ENCODE data around the gene GMEB2.
"Not testable (repeated sequence)": the region's sequence is repeated elsewhere in the genome, so short reads cannot be mapped to it uniquely, and the experiment has no call there.

GMEB2 gene

GRCh38 chr20:63661108-63661507, 34.2 kb upstream of the GMEB2 start:
- no peak overlapping the region for H3K4me3 ChIP-seq (ENCODE audit: low read depth, low read length)
- no peak for TF ChIP-seq CTCF (IDR thresholded peaks at IDR 0.05; ENCODE audit: borderline replicate concordance, insufficient read depth, low read depth, low read length)

DNA sequence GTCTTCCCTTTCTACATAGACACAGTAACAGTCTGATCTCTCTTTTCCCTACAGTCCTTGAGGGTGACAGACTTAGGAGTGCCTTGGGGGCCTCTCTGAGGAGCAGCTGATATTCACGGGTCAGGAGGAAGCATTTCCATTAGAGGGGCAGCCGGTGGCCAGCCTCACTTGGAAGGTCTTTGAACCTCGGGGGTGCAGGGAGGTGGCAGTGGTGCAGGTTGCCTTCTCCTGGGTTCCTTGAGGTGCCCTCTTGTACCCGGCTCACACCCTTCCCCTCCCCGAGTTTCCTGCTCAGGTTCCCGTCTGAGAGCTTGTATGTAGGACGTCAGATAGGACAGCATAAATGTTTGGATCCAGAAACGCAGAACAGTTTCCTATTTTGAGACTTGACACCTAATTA, 33.7 kb upstream of the GMEB2 start:
- H3K4me3 ChIP-seq (ENCODE audit: low read depth, low read length), result no peak overlapping the region
- TF ChIP-seq CTCF (IDR thresholded peaks at IDR 0.05; ENCODE audit: borderline replicate concordance, insufficient read depth, low read depth, low read length), result no peak

GRCh38 chr20:63660174-63660573, 33.3 kb upstream of the GMEB2 start:
- H3K4me3 ChIP-seq (ENCODE audit: low read depth, low read length), result not testable (repeated sequence)

DNA sequence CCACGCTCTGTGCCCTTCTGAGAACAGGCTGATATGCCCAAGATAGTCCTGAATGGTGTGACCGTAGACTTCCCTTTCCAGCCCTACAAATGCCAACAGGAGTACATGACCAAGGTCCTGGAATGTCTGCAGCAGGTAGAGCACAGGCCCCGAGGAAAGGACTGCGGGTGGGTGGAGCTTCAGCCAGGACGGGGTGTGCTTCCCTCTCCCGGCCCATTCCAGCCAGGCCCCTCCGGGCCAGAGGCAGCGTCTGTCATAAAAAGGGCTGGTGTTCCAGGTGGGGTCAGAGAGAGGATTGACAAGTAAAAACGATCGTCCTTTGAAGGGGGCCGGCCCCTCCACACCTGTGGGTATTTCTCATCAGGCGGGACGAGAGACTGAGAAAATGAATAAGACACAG, 32.5 kb upstream of the GMEB2 start:
- peak overlapping the region; percentile 59 for H3K4me3 ChIP-seq (ENCODE audit: low read depth, low read length)
- TF ChIP-seq CTCF (IDR thresholded peaks at IDR 0.05; ENCODE audit: borderline replicate concordance, insufficient read depth, low read depth, low read length), result no peak

- H3K4me3 ChIP-seq (ENCODE audit: low read depth, low read length), result peak overlapping the region; percentile 59
- TF ChIP-seq CTCF (IDR thresholded peaks at IDR 0.05; ENCODE audit: borderline replicate concordance, insufficient read depth, low read depth, low read length), result no peak
Observed at GRCh38 chr20:63658749-63659187, 31.9 kb upstream of the GMEB2 start.

GRCh38 chr20:63657937-63658748, 31.2 kb upstream of the GMEB2 start, which contains the start of gene RTEL1:
TSS of gene RTEL1 (plus strand) at chr20:63658312. CDS start at chr20:63659403, 1,091 bp downstream.
- TF ChIP-seq CTCF (IDR thresholded peaks at IDR 0.05; ENCODE audit: borderline replicate concordance, insufficient read depth, low read depth, low read length), result no peak
- H3K4me3 ChIP-seq (ENCODE audit: low read depth, low read length), result peak within 1 kb of the TSS; percentile 59

DNA sequence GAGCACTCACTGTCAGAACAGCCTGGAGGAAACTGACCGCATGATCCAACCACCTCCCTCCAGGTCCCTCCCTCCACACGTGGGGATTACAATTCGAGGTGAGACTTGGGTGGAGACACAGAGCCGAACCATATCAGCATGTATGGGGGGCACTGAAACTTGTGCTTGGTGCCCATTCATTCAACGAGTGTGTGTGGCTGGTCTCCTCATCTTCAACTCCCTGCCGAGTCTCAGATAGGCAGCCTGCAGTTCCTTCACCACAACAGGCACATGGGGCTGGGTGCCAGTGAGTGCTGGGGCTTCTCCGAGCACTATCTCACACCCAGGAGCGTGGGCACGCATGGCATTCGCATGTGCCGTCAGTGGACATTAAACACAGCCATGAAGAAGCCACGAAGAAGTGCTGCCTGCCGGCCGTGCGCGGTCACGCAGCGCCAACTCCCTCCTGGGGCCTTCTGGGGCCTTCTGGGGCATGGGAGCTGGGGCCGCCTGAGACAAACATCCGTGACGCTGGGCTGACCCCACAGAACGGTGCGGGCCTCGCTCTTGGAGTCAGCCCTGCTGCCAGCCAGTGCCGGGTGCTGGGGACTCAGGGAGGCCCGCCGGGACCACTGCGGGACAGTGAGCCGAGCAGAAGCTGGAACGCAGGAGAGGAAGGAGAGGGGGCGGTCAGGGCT, 30.5 kb upstream of the GMEB2 start:
- TF ChIP-seq CTCF (IDR thresholded peaks at IDR 0.05; ENCODE audit: borderline replicate concordance, insufficient read depth, low read depth, low read length), result no peak
- no peak overlapping the region for H3K4me3 ChIP-seq (ENCODE audit: low read depth, low read length)
